Ovary (tissue), 9 donors: ENCODE results near the gene TNRC6B. TPM values are rescaled to one million over a fixed set of nuclear protein-coding genes. Genes with fewer than 3 reads are reported as not detected.

Source experiments
- DNase-seq, 5 donors: peaks; one replicate each; pipeline ENCODE4 v3.0.0-alpha.2; 2019 to 2020
- H3K27ac ChIP-seq, 2 donors: fragments of 200-600 bp; one replicate each; pipeline versions ENCODE4 v1.5.1 to v1.8.0; 2019 to 2022
- H3K27me3 ChIP-seq: fragments of 200-600 bp; one replicate; pipeline ENCODE4 v1.8.0; 2022
- H3K36me3 ChIP-seq: fragments of 200-600 bp; sonication (generic); one replicate; pipeline ENCODE4 v1.5.1; 2019
- H3K4me1 ChIP-seq: one replicate; pipeline ENCODE4 v1.8.1; 2013; ENCODE audit warnings: mild to moderate bottlenecking, moderate library complexity; ENCODE audit not compliant: insufficient read depth
- H3K4me3 ChIP-seq: fragments of 200-600 bp; sonication (generic); one replicate; pipeline ENCODE4 v1.5.1; 2017
- H3K9me3 ChIP-seq, 2 donors: fragments of 200-600 bp in 1 of 2; sonication (generic) in 1 of 2; one replicate each; pipeline versions ENCODE4 v1.5.1 to v1.8.1; 2013 to 2019; ENCODE audit warnings: mild to moderate bottlenecking in 1 of 2, moderate library complexity in 1 of 2
- CTCF ChIP-seq, 3 donors: fragments of 450-650 bp in 2 of 3; fragments of 200-600 bp in 1 of 3; IDR thresholded peaks; one replicate each; pipeline versions ENCODE4 v1.5.1 to v1.8.0; 2016 to 2022; ENCODE audit warnings: antibody characterized with exemption in 3 of 3, mild to moderate bottlenecking in 1 of 3
- EP300 ChIP-seq: sonication (generic); formaldehyde crosslinking; IDR thresholded peaks from one replicate; pipeline ENCODE4 v1.6.1; 2017; ENCODE audit warnings: antibody characterized with exemption
- POLR2A ChIP-seq: fragments of 450-650 bp; IDR thresholded peaks from one replicate; pipeline ENCODE4 v1.6.1; 2017; ENCODE audit warnings: antibody characterized with exemption, mild to moderate bottlenecking, moderate library complexity
- WGBS, 3 donors: extraction: QIAGEN DNeasy Blood & Tissue Kit in 1 of 3; methylation state at CpG; one replicate each; pipeline versions ENCODE4 v1.1.5 to v1.1.7; 2013 to 2017; 5-methylcytosine and 5-hydroxymethylcytosine counted together
- intact Hi-C, 4 donors: fragments of 100-400 bp; cut with DNase I; formaldehyde crosslinking; loops; one replicate each; pipeline versions ENCODE4 v1.11.0 to v1.15.1; 2022 to 2023
- polyA plus RNA-seq, 2 donors: library from polyadenylated mRNA; stranded (reverse); fragments of 200-250 nt in 1 of 2; fragments of 350-450 nt in 1 of 2; fragmentation: Illumina TruSeq in 1 of 2; extraction: RNeasy Lipid Tissue Mini Kit (QIAGEN cat#74804) in 1 of 2; gene quantifications; one replicate each; pipeline ENCODE4 v1.2.3, GENCODE V29; 2013 to 2014
- total RNA-seq, 7 donors: library from RNA; depleted of rRNA in 2 of 7; stranded (reverse); fragments of >200 nt in 2 of 7; fragmentation: NEBNext Ultra II Directional in 3 of 7; extraction: Animal tissue kit (Norgen Biotek cat#: 25700) in 3 of 7; gene quantifications; one replicate each; pipeline versions ENCODE4 v1.1.0 to v1.2.4, GENCODE V29; 2016 to 2023
- donor health status: DM: no; HTN: no; CAD: no; lungs with moderate emphysema.
- donor health status: DM: no; HTN: no; CAD: no.
- donor health status: Bipolar disorder and iron deficiency.
- donor health status: DM: yes; HTN: yes; CAD: no.
- donor health status: DM: no; HTN: no; CAD: no.
- donor health status: DM: yes; HTN: yes; CAD: no.

TNRC6B gene
- total and polyA plus RNA-seq, 9 donors, result 9.4 to 52.1 (median 47.5) TPM

GRCh38 chr22:40326905-40327735 is 149.4 kb downstream of the TNRC6B start:
- DNase-seq, result no peak
- H3K9me3 ChIP-seq, result no peaks in the 10 kb centered on the region
- no peaks in the 10 kb centered on the region for H3K27me3 ChIP-seq
- 56 to 64% (median 61%) methylated on average over 10 of the region's 10 CpGs for WGBS, 3 donors
- no peaks in the 10 kb centered on the region for H3K36me3 ChIP-seq
- no peak overlapping the region for H3K4me3 ChIP-seq
- peaks cover 1% of the 10 kb centered on the region for H3K4me1 ChIP-seq
- intact Hi-C loops, result no loop called here
- TF ChIP-seq POLR2A (no peak), EP300 (no peak)
- no peak overlapping the region for H3K27ac ChIP-seq

GRCh38 chr22:40328546-40329456 is 151.1 kb downstream of the TNRC6B start:
- TF ChIP-seq POLR2A (no peak), EP300 (no peak), CTCF (IDR thresholded peaks at IDR 0.05) (no peak)
- H3K27ac ChIP-seq, result no peak overlapping the region
- intact Hi-C loops, result no loop called here
- no peaks in the 10 kb centered on the region for H3K36me3 ChIP-seq
- peaks cover 2% of the 10 kb centered on the region for H3K4me1 ChIP-seq
- no peaks in the 10 kb centered on the region for H3K27me3 ChIP-seq
- no peak for DNase-seq
- no peaks in the 10 kb centered on the region for H3K9me3 ChIP-seq
- 88 to 89% (median 89%) methylated on average over 9 of the region's 9 CpGs for WGBS, 3 donors
- no peak overlapping the region for H3K4me3 ChIP-seq

GRCh38 chr22:40329466-40329865 is 151.7 kb downstream of the TNRC6B start:
- Histone ChIP-seq H3K4me1 (peaks cover 2% of the 10 kb centered on the region), H3K36me3 (no peaks in the 10 kb centered on the region), H3K9me3 (no peaks in the 10 kb centered on the region), H3K27ac (no peak overlapping the region), H3K4me3 (no peak overlapping the region), H3K27me3 (no peaks in the 10 kb centered on the region)
- intact Hi-C loops, result no loop called here
- 93 to 95% (median 95%) methylated on average over 9 of the region's 9 CpGs for WGBS, 3 donors
- no peak for TF ChIP-seq CTCF (IDR thresholded peaks at IDR 0.05)
- TF ChIP-seq EP300, result no peak
- no peak for TF ChIP-seq POLR2A
- DNase-seq, result no peak

GRCh38 chr22:40330086-40330485 is 152.4 kb downstream of the TNRC6B start:
- Histone ChIP-seq H3K9me3 (no peaks in the 10 kb centered on the region), H3K27me3 (no peaks in the 10 kb centered on the region), H3K4me1 (peaks cover 2% of the 10 kb centered on the region), H3K36me3 (no peaks in the 10 kb centered on the region), H3K4me3 (no peak overlapping the region), H3K27ac (no peak overlapping the region)
- no peak for DNase-seq
- intact Hi-C loops, result no loop called here
- 90 to 93% (median 90%) methylated on average over 4 of the region's 4 CpGs for WGBS, 3 donors
- TF ChIP-seq POLR2A (no peak), CTCF (IDR thresholded peaks at IDR 0.05) (no peak), EP300 (no peak)
